Transverse colon (tissue), 4 donors: Measurements from ENCODE around the gene CEACAM16. TPM values are rescaled to one million over a fixed set of nuclear protein-coding genes. Genes with fewer than 3 reads are reported as not detected.

Source experiments
- DNase-seq: peaks from one replicate; pipeline ENCODE4 v3.0.0-alpha.2; 2019
- H3K27ac ChIP-seq, 4 donors: fragments of 200-600 bp; sonication (generic); 2 replicates each; pipeline ENCODE4 v1.5.1; 2016 to 2018; ENCODE audit warnings: inconsistent platforms in 4 of 4
- H3K27me3 ChIP-seq: fragments of 200-600 bp; sonication (generic); 2 replicates; pipeline ENCODE4 v1.5.1; 2017; ENCODE audit warnings: inconsistent platforms
- H3K36me3 ChIP-seq, 4 donors: fragments of 200-600 bp; sonication (generic); 2 replicates each; pipeline ENCODE4 v1.5.1; 2017 to 2019; ENCODE audit warnings: inconsistent platforms in 4 of 4
- H3K4me1 ChIP-seq, 4 donors: fragments of 200-600 bp; sonication (generic); 2 replicates each; pipeline ENCODE4 v1.5.1; 2017 to 2020; ENCODE audit warnings: inconsistent platforms in 4 of 4
- H3K4me3 ChIP-seq, 4 donors: fragments of 200-600 bp; sonication (generic); 1 replicate in 1 of 4; 2 replicates in 3 of 4; pipeline versions ENCODE4 v1.5.1 to v1.6.1; 2017 to 2019; ENCODE audit warnings: inconsistent platforms in 4 of 4
- H3K9me3 ChIP-seq, 2 donors: fragments of 200-600 bp; sonication (generic); 2 replicates each; pipeline ENCODE4 v1.5.1; 2017 to 2019; ENCODE audit warnings: inconsistent platforms in 2 of 2
- CTCF ChIP-seq, 5 experiments: fragments of 200-600 bp in 3 of 5; fragments of 450-650 bp in 2 of 5; sonication (generic) in 3 of 5; IDR thresholded peaks; 1 replicate in 2 of 5; 2 replicates in 3 of 5; pipeline ENCODE4 v1.5.1; 2016 to 2017; ENCODE audit warnings: antibody characterized with exemption in 5 of 5, inconsistent platforms in 3 of 5, mild to moderate bottlenecking in 2 of 5, moderate library complexity in 1 of 5
- EP300 ChIP-seq: sonication (generic); formaldehyde crosslinking; IDR thresholded peaks from one replicate; pipeline ENCODE4 v1.6.1; 2017; ENCODE audit warnings: antibody characterized with exemption, low read depth
- POLR2A ChIP-seq: fragments of 450-650 bp; IDR thresholded peaks from one replicate; pipeline ENCODE4 v1.6.1; 2016; ENCODE audit warnings: antibody characterized with exemption, mild to moderate bottlenecking, moderate library complexity
- POLR2AphosphoS5 ChIP-seq, 3 donors: sonication (generic); formaldehyde crosslinking; IDR thresholded peaks; one replicate each; pipeline ENCODE4 v1.6.1; 2016; ENCODE audit warnings: antibody characterized with exemption in 3 of 3
- WGBS, 2 donors: methylation state at CpG; one replicate each; pipeline ENCODE4 v1.1.5; 2018; ENCODE audit warnings: low coverage in 1 of 2; 5-methylcytosine and 5-hydroxymethylcytosine counted together
- in situ Hi-C, 4 donors: fragments of 200-750 bp; cut with MboI; loops; one replicate each; pipeline versions ENCODE4 v1.15.0 to v1.15.1; 2017; ENCODE audit warnings: low sequenced_read_pairs in 3 of 4, low pct_ligation_motif_present in 1 of 4, low pct_unique_long_range_greater_than_20kb in 1 of 4
- intact Hi-C: fragments of 100-400 bp; cut with DNase I; formaldehyde crosslinking; loops from one replicate; pipeline ENCODE4 v1.15.1; 2023; ENCODE audit warnings: low total_unique reads
- total RNA-seq, 4 donors: library from RNA; depleted of rRNA; stranded (reverse); fragments of >200 nt; gene quantifications; one replicate each; pipeline ENCODE4 v1.1.0, GENCODE V29; 2016

Gene CEACAM16
- total RNA-seq, 4 donors from 2014 or later = not detected

GRCh38 chr19:44689290-44690130 is 9.4 kb upstream of the CEACAM16 start:
- H3K4me1 ChIP-seq = peaks cover 3 to 49% (median 36%) of the 10 kb centered on the region in 4 donors
- intact Hi-C loops = loop anchor here (1.0 kb wide), 1 partner anchor 82 kb away; no protein-coding TSS in a partner anchor

GRCh38 chr19:44690131-44690440 is 8.9 kb upstream of the CEACAM16 start:
- no peaks in the 10 kb centered on the region for H3K36me3 ChIP-seq
- H3K4me3 ChIP-seq = no peak overlapping the region
- peak overlapping the region in 3 of 4 donors; percentile 34 to 69 (median 54) for H3K27ac ChIP-seq
- DNase-seq = no peak
- in situ Hi-C loops = no loop called here
- no peak for TF ChIP-seq EP300
- TF ChIP-seq POLR2AphosphoS5 (IDR thresholded peaks at IDR 0.05) = no peak
- no peak for TF ChIP-seq POLR2A
- TF ChIP-seq CTCF (IDR thresholded peaks at IDR 0.05) = no peak
- H3K27me3 ChIP-seq = no peaks in the 10 kb centered on the region
- intact Hi-C loops = no loop called here
- H3K4me1 ChIP-seq = peaks cover 3 to 47% (median 37%) of the 10 kb centered on the region in 4 donors
- 89 to 94% methylated on average over 3 of the region's 3 CpGs for WGBS, 2 donors
- H3K9me3 ChIP-seq = no peaks in the 10 kb centered on the region

More at GRCh38 chr19:44689290-44690130, 9.4 kb upstream of the CEACAM16 start:
- in situ Hi-C loops = no loop called here
- H3K27me3 ChIP-seq = no peaks in the 10 kb centered on the region
- H3K9me3 ChIP-seq = no peaks in the 10 kb centered on the region
- H3K27ac ChIP-seq = peak overlapping the region; percentile 34 to 69 (median 50)
- TF ChIP-seq CTCF (IDR thresholded peaks at IDR 0.05) (peak; percentile 89 to 96 (median 94)), POLR2A (no peak), POLR2AphosphoS5 (IDR thresholded peaks at IDR 0.05) (no peak), EP300 (no peak)
- 41 to 75% methylated on average over 4 to 11 of the region's 11 CpGs for WGBS, 2 donors
- no peaks in the 10 kb centered on the region for H3K36me3 ChIP-seq
- H3K4me3 ChIP-seq = no peak overlapping the region
- peak; percentile 85 for DNase-seq

GRCh38 chr19:44692379-44692721 is 6.6 kb upstream of the CEACAM16 start:
- H3K4me1 ChIP-seq = peaks cover 3 to 47% (median 40%) of the 10 kb centered on the region in 4 donors
- no peak for DNase-seq
- no peaks in the 10 kb centered on the region for H3K36me3 ChIP-seq
- intact Hi-C loops (no loop called here), in situ Hi-C loops (no loop called here)
- WGBS, 2 donors = 0 to 29% methylated on average over 1 to 5 of the region's 5 CpGs
- H3K27ac ChIP-seq = peak overlapping the region; percentile 78 to 91 (median 84)
- no peaks in the 10 kb centered on the region for H3K9me3 ChIP-seq
- H3K4me3 ChIP-seq = no peak overlapping the region
- H3K27me3 ChIP-seq = no peaks in the 10 kb centered on the region
- TF ChIP-seq POLR2A = no peak
- no peak for TF ChIP-seq EP300
- TF ChIP-seq CTCF (IDR thresholded peaks at IDR 0.05) = no peak
- TF ChIP-seq POLR2AphosphoS5 (IDR thresholded peaks at IDR 0.05) = no peak

GRCh38 chr19:44694184-44694579 is 4.8 kb upstream of the CEACAM16 start:
- Histone ChIP-seq H3K9me3 (no peaks in the 10 kb centered on the region), H3K4me3 (no peak overlapping the region), H3K36me3 (no peaks in the 10 kb centered on the region), H3K27me3 (no peaks in the 10 kb centered on the region), H3K27ac (peak overlapping the region; percentile 84 to 91 (median 88)), H3K4me1 (peaks cover 3 to 52% (median 40%) of the 10 kb centered on the region in 4 donors)
- no peak for TF ChIP-seq EP300
- no peak for TF ChIP-seq POLR2AphosphoS5 (IDR thresholded peaks at IDR 0.05)
- peak in 3 of 5 experiments; percentile 9 to 45 (median 24) for TF ChIP-seq CTCF (IDR thresholded peaks at IDR 0.05)
- no peak for TF ChIP-seq POLR2A
- intact Hi-C loops = no loop called here
- in situ Hi-C loops = no loop called here
- 78 to 80% methylated on average over 1 to 2 of the region's 2 CpGs for WGBS, 2 donors
- DNase-seq = no peak
